Measurements from ENCODE around the gene SAMD1. TPM values are rescaled to one million over a fixed set of nuclear protein-coding genes. Genes with fewer than 3 reads are reported as not detected.

The SAMD1 gene
- total and polyA plus RNA-seq, 9 of the 15 experiments (the other 6 are each of a cell fraction or from before 2014, with no cell fraction given), result 2.9 to 96.0 (median 43.5) TPM

GRCh38 chr19:14056741-14057356 lies 33.7 kb downstream of the SAMD1 start:
- no peaks in the 10 kb centered on the region for H4K20me1 ChIP-seq (replicated peaks; ENCODE audit: control insufficient read depth, insufficient read depth, low read length)
- H3K79me2 ChIP-seq (ENCODE audit: control insufficient read depth, insufficient read depth, low read length), result no peaks in the 10 kb centered on the region
- TF ChIP-seq NFE2L1 (tag; IDR thresholded peaks at IDR 0.05; ENCODE audit: borderline replicate concordance, low read depth), result no peak
- no peak for TF ChIP-seq ELF1 (tag; IDR thresholded peaks at IDR 0.05)
- TF ChIP-seq ZNF124 (CRISPR knock-in tag; IDR thresholded peaks at IDR 0.05), result no peak
- TF ChIP-seq CEBPB (tag; IDR thresholded peaks at IDR 0.05), result peak; percentile 94
- TF ChIP-seq RUNX1 (IDR thresholded peaks at IDR 0.05; ENCODE audit: low read depth), result 0 out of 2 replicates have a peak, but pooled peaks have one; percentile 36
- no peak for TF ChIP-seq ZNF507 (tag; conservative IDR thresholded peaks at IDR 0.05)
- TF ChIP-seq, protein P1, sequence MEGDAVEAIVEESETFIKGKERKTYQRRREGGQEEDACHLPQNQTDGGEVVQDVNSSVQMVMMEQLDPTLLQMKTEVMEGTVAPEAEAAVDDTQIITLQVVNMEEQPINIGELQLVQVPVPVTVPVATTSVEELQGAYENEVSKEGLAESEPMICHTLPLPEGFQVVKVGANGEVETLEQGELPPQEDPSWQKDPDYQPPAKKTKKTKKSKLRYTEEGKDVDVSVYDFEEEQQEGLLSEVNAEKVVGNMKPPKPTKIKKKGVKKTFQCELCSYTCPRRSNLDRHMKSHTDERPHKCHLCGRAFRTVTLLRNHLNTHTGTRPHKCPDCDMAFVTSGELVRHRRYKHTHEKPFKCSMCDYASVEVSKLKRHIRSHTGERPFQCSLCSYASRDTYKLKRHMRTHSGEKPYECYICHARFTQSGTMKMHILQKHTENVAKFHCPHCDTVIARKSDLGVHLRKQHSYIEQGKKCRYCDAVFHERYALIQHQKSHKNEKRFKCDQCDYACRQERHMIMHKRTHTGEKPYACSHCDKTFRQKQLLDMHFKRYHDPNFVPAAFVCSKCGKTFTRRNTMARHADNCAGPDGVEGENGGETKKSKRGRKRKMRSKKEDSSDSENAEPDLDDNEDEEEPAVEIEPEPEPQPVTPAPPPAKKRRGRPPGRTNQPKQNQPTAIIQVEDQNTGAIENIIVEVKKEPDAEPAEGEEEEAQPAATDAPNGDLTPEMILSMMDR (IDR thresholded peaks at IDR 0.05 in 2 of 3, conservative IDR thresholded peaks at IDR 0.05 in 1 of 3; ENCODE audit: insufficient read depth in 2 of 3, low read depth in 1 of 3, low read length in 3 of 3), result peak in 1 of 3 experiments; percentile 23; a peak in 1 of 6 replicates
- peak; percentile 76; the same call in 1 of the 2 replicates for TF ChIP-seq CEBPG (CRISPR knock-in tag; IDR thresholded peaks at IDR 0.05)
- peak; percentile 19 to 63; a peak in 1 of 4 replicates for TF ChIP-seq CEBPG (tag; conservative IDR thresholded peaks at IDR 0.05 in 1 of 2, IDR thresholded peaks at IDR 0.05 in 1 of 2)
- TF ChIP-seq LEF1 (IDR thresholded peaks at IDR 0.05), result no peak
- POLR2A ChIA-PET, result interaction anchor here (0.6 to 1.3 kb wide), 6 partner anchors 15 to 232 kb away, joined by 3 to 7 read pairs (median 3); partner anchors contain the start of genes RFX1 and RLN3
- peak overlapping the region in 1 of 2 experiments; percentile 78; a peak in 2 of 4 replicates for H3K9ac ChIP-seq (ENCODE audit: insufficient read depth in 1 of 2, low read depth in 2 of 2, low read length in 2 of 2)
- peaks cover 6% of the 10 kb centered on the region; the same call in 1 of the 3 replicates for H3K36me3 ChIP-seq (ENCODE audit: control insufficient read depth, insufficient read depth, low read length)
- no peak; the same call in 2 of the 3 replicates for ATAC-seq
- no peak for FAIRE-seq
- in situ Hi-C loops (cut with MboI) (loop anchor here (25.0 kb wide), 1 partner anchor 470 kb away; no protein-coding TSS in a partner anchor), intact Hi-C loops (cut with micrococcal nuclease) (no loop called here)
- peaks cover 36 to 69% of the 10 kb centered on the region in 2 experiments for H3K4me1 ChIP-seq (replicated peaks in 1 of 2; ENCODE audit: control insufficient read depth in 2 of 2, insufficient read depth in 2 of 2, low read length in 2 of 2)
- H2AFZ ChIP-seq (ENCODE audit: low read depth, low read length), result peak overlapping the region; percentile 65; the same call in 1 of the 2 replicates
- H3K9me1 ChIP-seq (ENCODE audit: control insufficient read depth, insufficient read depth, low read length), result no peaks in the 10 kb centered on the region
- no peaks in the 10 kb centered on the region for H3K9me3 ChIP-seq (replicated peaks; ENCODE audit: control insufficient read depth, insufficient read depth, low read depth, low read length)
- 31% methylated on average over 15 of the region's 19 CpGs for WGBS (ENCODE audit: insufficient coverage, low coverage, missing lambda C conversion rate)
- no peaks in the 10 kb centered on the region for H3K27me3 ChIP-seq (ENCODE audit: control insufficient read depth in 2 of 2, insufficient read depth in 2 of 2, low read length in 2 of 2)
- no peak overlapping the region for H3K27ac ChIP-seq (ENCODE audit: extremely low read depth, low read depth, low read length)
- DNase-seq (ENCODE audit: extremely low read depth in 1 of 4, low spot score in 3 of 4), result peak; percentile 13 to 33 (median 24)
- CTCF ChIA-PET (ENCODE audit: low intra/inter-chr PET ratio), result interaction anchor here (0.9 kb wide), 1 partner anchor 177 kb away, joined by 3 read pairs; no protein-coding TSS in a partner anchor
- H3K4me3 ChIP-seq, result peak overlapping the region; percentile 40
- no TSS peak for BruUV-seq (replicated peaks)
- peak overlapping the region; percentile 59; the same call in 1 of the 2 replicates for H3K4me2 ChIP-seq (ENCODE audit: insufficient read depth, low read length)
